Effector memory CD4-positive, alpha-beta T cell (primary cell): ENCODE data around the gene ENDOU.

ENCODE experiments used
- DNase-seq, 3 donors: peaks; one replicate each; pipeline ENCODE4 v3.0.0-alpha.2; 2020
- H3K27ac ChIP-seq: 2 replicates; pipeline ENCODE4 v1.7.0; 2013; ENCODE audit warnings: mild to moderate bottlenecking, low read length, moderate library complexity; ENCODE audit not compliant: insufficient read depth, poor library complexity, severe bottlenecking
- H3K27me3 ChIP-seq: replicated peaks from 2 replicates; pipeline ENCODE4 v1.7.0; 2013; ENCODE audit warnings: mild to moderate bottlenecking, low read length; ENCODE audit not compliant: insufficient read depth, control insufficient read depth, poor library complexity, severe bottlenecking
- H3K36me3 ChIP-seq: 2 replicates; pipeline ENCODE4 v1.7.0; 2013; ENCODE audit warnings: mild to moderate bottlenecking, low read length, moderate library complexity; ENCODE audit not compliant: control insufficient read depth, insufficient read depth
- H3K4me1 ChIP-seq: 2 replicates; pipeline ENCODE4 v1.7.0; 2013; ENCODE audit warnings: low read length, mild to moderate bottlenecking; ENCODE audit not compliant: control insufficient read depth, insufficient read depth, poor library complexity, severe bottlenecking
- H3K4me3 ChIP-seq: 2 replicates; pipeline ENCODE4 v1.7.0; 2013; ENCODE audit warnings: low read length, low read depth, mild to moderate bottlenecking; ENCODE audit not compliant: insufficient read depth, poor library complexity, severe bottlenecking
- H3K9me3 ChIP-seq: 2 replicates; pipeline ENCODE4 v1.7.0; 2013; ENCODE audit warnings: mild to moderate bottlenecking, low read length, moderate library complexity; ENCODE audit not compliant: control insufficient read depth

ENDOU gene

DNA sequence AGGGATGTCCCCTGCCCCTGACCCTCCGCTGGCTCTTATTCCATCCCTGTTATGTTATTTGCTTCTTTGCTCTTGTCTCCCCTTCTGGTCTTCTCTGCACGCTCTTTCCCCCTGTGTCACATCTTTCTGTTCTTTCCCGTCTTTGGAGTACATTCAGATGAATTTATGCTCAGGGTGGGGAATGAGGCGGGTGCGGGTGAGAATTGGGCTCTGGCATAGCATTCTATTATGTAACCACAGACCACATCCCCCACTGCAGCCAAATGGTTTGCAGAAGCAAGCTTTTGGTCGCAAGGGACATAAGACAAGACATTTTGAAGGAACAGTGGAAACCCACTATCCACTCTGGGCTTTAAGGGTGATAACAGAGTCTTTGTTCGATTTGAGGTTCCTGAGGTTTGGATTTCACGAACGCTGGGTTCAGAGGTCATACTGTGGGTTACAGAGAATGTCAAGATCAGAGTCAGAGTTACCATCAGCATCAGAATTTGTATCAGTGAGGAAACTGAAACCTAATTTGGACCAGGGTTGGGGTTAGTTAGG, 3.8 kb downstream of the ENDOU start:
- no peaks in the 10 kb centered on the region for H3K9me3 ChIP-seq
- H3K27ac ChIP-seq = no peak overlapping the region
- DNase-seq = no peak
- peaks cover 24% of the 10 kb centered on the region for H3K4me1 ChIP-seq
- H3K36me3 ChIP-seq = no peaks in the 10 kb centered on the region
- no peak overlapping the region for H3K4me3 ChIP-seq
- H3K27me3 ChIP-seq = no peaks in the 10 kb centered on the region

DNA sequence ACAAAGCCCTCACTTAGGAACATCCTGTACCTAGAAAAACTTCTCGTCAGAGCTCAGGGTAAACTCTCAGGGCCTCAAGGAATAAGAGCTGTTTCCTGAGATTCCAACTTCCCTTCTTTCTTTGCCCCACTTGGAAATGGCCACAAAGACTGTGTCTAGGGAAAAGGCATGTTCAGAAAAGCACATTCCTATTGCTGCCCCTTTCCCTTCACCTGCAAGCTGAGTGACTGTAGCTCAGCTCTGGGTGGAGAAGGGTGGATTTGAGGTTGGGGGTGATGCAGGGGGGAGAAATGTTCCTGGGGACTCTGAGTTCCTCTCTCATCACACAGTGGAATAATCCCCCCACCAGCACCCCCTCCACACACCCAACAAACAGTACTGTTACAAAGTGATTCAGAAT, 6.8 kb downstream of the ENDOU start:
- peaks cover 27% of the 10 kb centered on the region for H3K4me1 ChIP-seq
- no peak overlapping the region for H3K27ac ChIP-seq
- DNase-seq = no peak

DNA sequence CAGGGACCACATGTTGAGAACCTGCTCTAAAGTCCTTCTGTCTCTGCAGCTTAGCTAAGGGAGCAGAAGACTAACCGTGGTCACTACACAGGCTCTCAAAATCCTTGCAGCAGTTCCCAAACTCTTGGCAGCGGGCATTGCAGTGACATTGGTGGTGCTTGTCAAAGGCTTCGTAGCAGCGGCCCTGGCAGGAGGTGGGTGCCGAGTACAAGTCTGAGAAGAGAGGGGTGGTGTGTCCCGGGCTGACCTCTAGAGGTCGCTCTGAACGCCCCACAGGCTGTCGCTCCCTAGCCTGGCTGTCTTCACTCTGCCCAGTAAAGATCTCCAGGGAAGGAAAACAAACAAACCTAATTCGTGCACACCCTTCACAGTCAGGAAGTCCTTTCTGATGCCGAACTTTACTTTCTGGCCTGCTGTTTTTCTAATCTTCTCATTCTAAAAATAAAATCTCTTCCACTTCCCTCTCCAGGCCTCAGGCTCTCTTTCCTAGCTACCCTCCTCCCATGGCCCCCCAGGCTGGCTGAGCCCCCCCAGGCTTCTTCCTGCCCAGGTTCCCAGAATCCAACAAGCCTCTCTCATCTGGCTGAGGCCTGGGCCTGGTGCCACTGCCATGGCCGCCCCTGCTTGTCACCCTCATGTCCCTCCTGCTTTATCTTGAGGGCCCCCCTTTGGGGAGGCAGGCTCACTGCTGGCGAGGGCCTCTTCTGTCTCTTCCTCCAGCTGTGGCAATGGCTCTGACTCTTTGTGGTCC, 7.7 kb downstream of the ENDOU start:
- H3K36me3 ChIP-seq = no peaks in the 10 kb centered on the region
- no peak overlapping the region for H3K4me3 ChIP-seq
- peaks cover 27% of the 10 kb centered on the region for H3K4me1 ChIP-seq
- no peaks in the 10 kb centered on the region for H3K9me3 ChIP-seq
- peak overlapping the region; percentile 43 for H3K27ac ChIP-seq
- H3K27me3 ChIP-seq = no peaks in the 10 kb centered on the region
- peak in 2 of 3 donors; percentile 21 to 39 for DNase-seq

More for the DNA sequence above, 6.8 kb downstream of the ENDOU start:
- Histone ChIP-seq H3K9me3 (no peaks in the 10 kb centered on the region), H3K36me3 (no peaks in the 10 kb centered on the region), H3K4me3 (no peak overlapping the region), H3K27me3 (no peaks in the 10 kb centered on the region)

DNA sequence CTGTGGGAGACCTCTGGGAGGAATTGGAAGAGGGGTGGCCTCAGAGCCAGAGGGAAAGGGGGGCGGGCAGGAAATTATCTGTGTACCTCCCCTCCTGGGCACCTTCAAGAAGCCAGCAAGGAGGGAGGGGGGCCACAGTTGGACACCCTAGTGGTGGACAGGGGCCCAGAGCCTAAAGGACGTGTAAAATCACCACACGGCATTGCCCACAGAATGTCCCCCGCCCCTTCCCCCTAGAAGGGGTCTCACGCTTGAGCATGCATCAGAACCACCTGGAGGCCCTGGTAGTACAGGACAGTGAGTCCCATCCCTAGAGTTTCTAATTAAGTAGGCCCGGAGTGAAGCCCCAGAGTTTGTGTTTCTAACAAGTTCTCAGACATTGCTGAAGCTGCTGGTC, 8.2 kb downstream of the ENDOU start:
- Histone ChIP-seq H3K36me3 (no peaks in the 10 kb centered on the region), H3K27me3 (no peaks in the 10 kb centered on the region), H3K9me3 (no peaks in the 10 kb centered on the region), H3K4me1 (peaks cover 27% of the 10 kb centered on the region), H3K27ac (no peak overlapping the region), H3K4me3 (no peak overlapping the region)
- DNase-seq = no peak

DNA sequence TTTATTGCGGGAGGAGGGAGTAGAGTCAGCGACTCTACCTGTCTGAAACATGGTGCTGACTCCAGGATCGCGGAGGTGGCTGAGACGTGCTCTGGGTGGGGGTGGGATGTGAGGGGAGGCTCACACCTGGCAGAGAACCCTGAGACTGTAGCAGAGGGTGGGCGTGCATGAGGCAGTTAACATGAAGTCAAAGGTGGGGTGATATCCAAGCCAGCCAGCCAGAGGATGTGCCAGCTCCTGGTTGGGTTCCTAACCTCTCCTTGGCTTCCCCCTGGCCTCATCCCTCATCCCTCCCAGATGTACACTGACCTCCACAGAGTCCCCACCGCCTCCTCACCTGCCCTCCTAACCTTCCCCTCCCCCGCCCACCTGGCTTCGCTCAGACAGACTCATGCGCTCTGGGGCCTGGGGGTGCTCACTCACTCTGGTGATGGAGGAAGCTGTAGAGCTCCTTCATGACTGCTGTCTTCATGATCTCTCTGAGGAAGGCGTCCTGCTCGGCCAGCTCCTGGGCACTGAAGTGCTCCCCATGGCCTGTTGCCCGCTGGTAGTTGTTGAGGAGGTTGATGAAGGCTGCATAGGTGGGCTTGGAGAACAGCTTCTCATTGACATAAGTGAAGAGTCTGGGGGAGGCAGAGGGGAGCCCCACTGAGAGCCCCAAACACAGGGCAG, 9.3 kb downstream of the ENDOU start:
- no peak for DNase-seq
- Histone ChIP-seq H3K9me3 (no peaks in the 10 kb centered on the region), H3K27ac (no peak overlapping the region), H3K27me3 (no peaks in the 10 kb centered on the region), H3K36me3 (no peaks in the 10 kb centered on the region), H3K4me3 (no peak overlapping the region), H3K4me1 (peaks cover 21% of the 10 kb centered on the region)

DNA sequence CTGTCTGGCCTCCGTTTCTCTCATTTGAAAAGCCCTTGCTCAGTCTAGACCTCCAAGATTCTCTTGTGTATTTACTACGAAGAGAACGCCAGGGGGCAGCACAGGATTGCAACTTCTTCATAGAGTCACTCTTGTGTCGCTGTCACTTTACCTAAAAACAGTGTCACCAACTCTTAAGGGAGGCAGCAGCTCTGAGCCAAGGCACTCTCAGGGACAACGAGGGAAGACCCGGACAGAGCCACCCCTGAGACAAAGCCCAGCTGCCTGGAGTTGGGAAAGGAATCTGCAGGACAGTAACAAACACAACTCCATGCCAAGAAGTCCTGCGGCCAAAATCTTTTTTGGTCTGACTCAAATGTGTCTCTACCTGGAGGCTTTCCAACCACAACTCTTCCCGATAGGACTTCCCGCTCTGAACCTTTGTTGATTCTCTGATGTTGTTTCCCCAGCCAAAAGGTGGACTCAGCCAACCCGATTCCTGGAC, 9.9 kb downstream of the ENDOU start:
- H3K27ac ChIP-seq = no peak overlapping the region
- H3K4me3 ChIP-seq = no peak overlapping the region
- no peaks in the 10 kb centered on the region for H3K36me3 ChIP-seq
- H3K4me1 ChIP-seq = peaks cover 21% of the 10 kb centered on the region
- no peaks in the 10 kb centered on the region for H3K27me3 ChIP-seq
- H3K9me3 ChIP-seq = no peaks in the 10 kb centered on the region
- DNase-seq = peak; percentile 51 to 72 (median 57)

DNA sequence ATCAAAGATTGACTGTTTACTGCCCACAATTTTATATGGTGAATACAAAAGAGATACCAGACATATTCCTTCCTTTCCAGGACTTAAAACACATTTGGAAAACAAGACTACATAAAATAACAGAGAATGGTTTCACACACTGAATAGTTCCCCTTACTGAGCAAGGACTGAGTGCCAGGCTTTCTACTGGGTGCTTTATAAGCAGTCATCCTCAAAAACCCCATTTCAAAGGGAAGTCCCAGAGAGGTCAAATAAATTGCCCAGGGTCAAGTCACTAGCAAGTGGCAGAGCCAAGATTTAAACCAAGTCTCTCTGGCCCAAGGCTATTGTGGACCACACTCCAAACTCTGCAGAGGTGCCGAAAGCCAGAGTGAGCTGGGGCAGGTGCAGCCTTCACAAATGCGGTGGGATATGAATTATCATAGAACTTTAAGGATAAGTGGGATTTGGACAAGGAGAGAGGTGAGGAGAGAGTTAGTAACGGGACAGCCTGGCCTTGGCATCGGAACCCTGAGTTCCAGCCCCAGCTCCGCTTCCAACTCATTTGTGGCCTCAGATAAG, 10.4 kb downstream of the ENDOU start:
- Histone ChIP-seq H3K36me3 (no peaks in the 10 kb centered on the region), H3K4me1 (peaks cover 21% of the 10 kb centered on the region), H3K4me3 (no peak overlapping the region), H3K27me3 (no peaks in the 10 kb centered on the region), H3K27ac (no peak overlapping the region), H3K9me3 (no peaks in the 10 kb centered on the region)
- DNase-seq = no peak

DNA sequence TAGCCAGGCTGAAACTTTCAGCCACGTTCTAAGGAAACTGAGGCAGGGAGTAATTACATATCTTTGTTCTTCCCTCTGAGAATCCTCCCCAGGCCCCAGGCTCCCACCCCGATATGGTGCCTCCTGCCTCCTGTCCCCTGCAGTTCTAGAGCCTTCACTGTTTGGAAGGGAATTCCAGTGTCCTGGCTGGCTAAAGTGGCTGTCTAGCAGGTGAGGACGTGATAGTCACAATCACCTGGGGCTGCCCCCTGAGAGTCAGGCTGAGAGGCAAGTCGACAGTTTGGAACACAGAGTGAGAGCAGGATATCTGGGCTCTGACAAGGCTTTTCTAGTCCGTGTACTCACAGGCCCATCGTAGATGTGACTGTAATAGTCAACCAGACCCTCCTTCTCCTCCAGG, 13.1 kb downstream of the ENDOU start:
- Histone ChIP-seq H3K4me3 (no peak overlapping the region), H3K9me3 (no peaks in the 10 kb centered on the region), H3K36me3 (no peaks in the 10 kb centered on the region), H3K27me3 (no peaks in the 10 kb centered on the region), H3K4me1 (peaks cover 18% of the 10 kb centered on the region), H3K27ac (no peak overlapping the region)
- DNase-seq = no peak

DNA sequence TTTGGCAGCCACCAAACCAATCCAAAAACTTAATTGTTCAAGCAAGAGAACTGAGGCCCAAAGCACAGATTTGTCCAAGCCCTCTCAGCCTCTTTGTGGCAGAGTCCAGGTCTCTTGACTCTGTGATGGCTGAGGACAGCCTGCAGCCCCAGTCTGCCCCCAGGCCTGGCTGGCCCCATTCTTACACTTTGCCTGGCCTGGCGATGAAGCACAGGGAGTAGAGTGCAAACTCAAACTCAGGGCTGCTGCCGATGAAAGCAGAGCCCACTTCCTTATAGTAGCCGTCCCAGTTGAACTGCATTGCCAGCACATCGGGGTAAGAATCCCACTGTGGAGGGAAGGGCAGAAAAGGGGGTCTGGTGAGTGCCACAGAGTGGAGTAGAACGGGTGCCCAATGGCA, 13.8 kb downstream of the ENDOU start:
- no peaks in the 10 kb centered on the region for H3K9me3 ChIP-seq
- no peak overlapping the region for H3K4me3 ChIP-seq
- H3K27ac ChIP-seq = no peak overlapping the region
- no peak for DNase-seq
- H3K27me3 ChIP-seq = no peaks in the 10 kb centered on the region
- H3K36me3 ChIP-seq = no peaks in the 10 kb centered on the region
- H3K4me1 ChIP-seq = peaks cover 11% of the 10 kb centered on the region

DNA sequence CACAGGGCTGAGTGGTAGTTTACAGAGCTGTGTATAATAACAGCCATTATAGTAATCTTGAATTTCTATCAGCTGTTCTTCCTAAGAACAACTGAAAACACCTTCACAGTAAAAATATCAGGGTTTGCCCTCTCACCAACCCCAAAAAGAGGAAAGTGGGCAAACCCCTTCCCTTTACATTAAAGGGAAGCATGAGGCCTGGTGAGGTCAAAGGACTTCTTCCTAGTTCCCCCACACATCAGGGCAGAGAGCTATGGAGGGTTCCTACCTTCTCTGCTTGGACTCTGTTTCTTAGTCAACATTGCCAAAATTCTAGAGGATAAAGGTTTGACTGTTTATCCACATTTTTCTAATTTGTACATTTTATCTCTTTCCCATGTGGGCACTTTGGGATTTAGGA, 15.0 kb downstream of the ENDOU start:
- no peak overlapping the region for H3K4me3 ChIP-seq
- DNase-seq = no peak
- no peaks in the 10 kb centered on the region for H3K9me3 ChIP-seq
- no peaks in the 10 kb centered on the region for H3K27me3 ChIP-seq
- H3K36me3 ChIP-seq = no peaks in the 10 kb centered on the region
- no peak overlapping the region for H3K27ac ChIP-seq
- peaks cover 9% of the 10 kb centered on the region for H3K4me1 ChIP-seq
